HL-60 (cell line): ENCODE measurements around the gene LRCH4.

Experiments
- DNase-seq, 2 experiments: peaks; one replicate each; pipeline ENCODE4 v3.0.0-alpha.2; 2010 to 2020; ENCODE audit warnings: low read depth in 1 of 2, low spot score in 1 of 2
- H3K27ac ChIP-seq: fragments of 250-450 bp; sonication (Bioruptor Pico); replicated peaks from 2 replicates; pipeline ENCODE4 v1.5.1; 2020; ENCODE audit warnings: mild to moderate bottlenecking, moderate library complexity
- H3K27me3 ChIP-seq: fragments of 250-450 bp; sonication (Bioruptor Pico); 2 replicates; pipeline ENCODE4 v1.5.1; 2021; ENCODE audit warnings: mild to moderate bottlenecking, moderate library complexity; ENCODE audit not compliant: insufficient read depth, poor library complexity, severe bottlenecking
- H3K4me3 ChIP-seq: replicated peaks from 2 replicates; pipeline ENCODE4 v1.5.1; 2011; ENCODE audit warnings: mild to moderate bottlenecking, control low read depth, low read length; ENCODE audit not compliant: insufficient read depth
- CTCF ChIP-seq: IDR thresholded peaks from one replicate; pipeline ENCODE4 v1.5.1; 2011; ENCODE audit warnings: low read length, control low read depth, inconsistent platforms; ENCODE audit not compliant: insufficient read depth
- GABPA ChIP-seq: IDR thresholded peaks from 2 replicates; pipeline ENCODE4 v1.6.1; 2012; ENCODE audit warnings: low read depth
- POLR2AphosphoS5 ChIP-seq: IDR thresholded peaks from 2 replicates; pipeline ENCODE4 v1.6.1; 2012; ENCODE audit warnings: low read depth
- REST ChIP-seq: IDR thresholded peaks from 2 replicates; pipeline ENCODE4 v1.6.1; 2012; ENCODE audit warnings: low read depth; ENCODE audit not compliant: insufficient replicate concordance
- SPI1 ChIP-seq: IDR thresholded peaks from 2 replicates; pipeline ENCODE4 v1.6.1; 2012; ENCODE audit warnings: low read depth, mild to moderate bottlenecking, borderline replicate concordance
- long read RNA-seq: library from polyadenylated mRNA; unstranded; transcript quantifications from one replicate; pipeline ENCODE4 v2.0.0, GENCODE V29; 2020

LRCH4 gene
- long read RNA-seq, partial matches to known transcripts: 4 of 29 reads
- long read RNA-seq, other reads (novel, unspliced or antisense): 25 of 29 reads

GRCh38 chr7:100585511-100586265 is at the start of gene LRCH4:
LRCH4 (minus strand) TSS chr7:100586129; CDS start chr7:100586100, 29 bp downstream.
- Histone ChIP-seq H3K27me3 (no peaks in the 10 kb centered on the region), H3K27ac (peak within 1 kb of the TSS; percentile 94), H3K4me3 (peak within 1 kb of the TSS; percentile 94)
- peak in 1 of 2 experiments; percentile 31 for DNase-seq
- TF ChIP-seq GABPA (peak; percentile 32), SPI1 (no peak), POLR2AphosphoS5 (peak; percentile 96), REST (peak; percentile 56)

- H3K27ac ChIP-seq: peak overlapping the region; percentile 45; the same call in 1 of the 2 replicates
- peak; percentile 63 to 70 for DNase-seq
- no peak for TF ChIP-seq REST
- TF ChIP-seq CTCF: peak; percentile 13
- peak overlapping the region; percentile 70 for H3K4me3 ChIP-seq
- no peaks in the 10 kb centered on the region for H3K27me3 ChIP-seq
These were observed 47.2 kb upstream of the LRCH4 start for GRCh38 chr7:100632951-100633717.

- Histone ChIP-seq H3K4me3 (no peak overlapping the region), H3K27ac (no peak overlapping the region), H3K27me3 (no peaks in the 10 kb centered on the region)
- TF ChIP-seq GABPA: no peak
- TF ChIP-seq REST: no peak
- no peak for TF ChIP-seq CTCF
- TF ChIP-seq SPI1: no peak
- TF ChIP-seq POLR2AphosphoS5: no peak
- DNase-seq: no peak
These were observed 44.1 kb upstream of the LRCH4 start for GRCh38 chr7:100630066-100630465.
